LNCaP clone FGC (cell line): ENCODE data around the gene CERS2.

Experiments
- DNase-seq: peaks from one replicate; pipeline ENCODE4 v3.0.0-alpha.2; 2011; ENCODE audit warnings: low read depth
- H3K4me3 ChIP-seq: 2 replicates; pipeline ENCODE4 v1.5.1; 2011; ENCODE audit warnings: mild to moderate bottlenecking, low read depth, low read length, control low read depth
- TF ChIP-seq, protein P1 (sequence below): IDR thresholded peaks from 2 replicates; pipeline ENCODE4 v1.5.1; 2012; ENCODE audit warnings: mild to moderate bottlenecking; ENCODE audit not compliant: control insufficient read depth, insufficient read depth; ENCODE audit errors: extremely low read depth

CERS2 gene

DNA sequence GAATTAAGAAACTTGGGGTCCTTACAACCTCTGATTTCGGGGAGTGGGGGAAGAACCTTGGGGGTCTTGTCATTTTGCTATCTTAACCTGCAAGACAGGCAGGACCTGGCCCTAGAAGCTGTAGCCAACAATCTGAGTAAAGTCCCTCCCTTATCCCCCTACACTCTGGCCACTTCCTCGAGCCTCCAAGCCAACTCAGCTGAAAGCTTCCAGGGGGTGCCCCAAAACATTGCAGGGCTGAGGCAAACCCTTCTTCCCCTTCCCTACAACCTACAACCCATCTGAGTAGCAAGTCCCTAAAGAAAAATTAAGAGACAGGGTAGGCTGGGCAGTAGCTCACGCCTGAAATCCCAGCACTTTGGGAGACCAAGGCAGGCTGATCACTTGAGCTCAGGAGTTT lies 5.0 kb downstream of the CERS2 start:
- no peak for DNase-seq
- TF ChIP-seq, protein P1, sequence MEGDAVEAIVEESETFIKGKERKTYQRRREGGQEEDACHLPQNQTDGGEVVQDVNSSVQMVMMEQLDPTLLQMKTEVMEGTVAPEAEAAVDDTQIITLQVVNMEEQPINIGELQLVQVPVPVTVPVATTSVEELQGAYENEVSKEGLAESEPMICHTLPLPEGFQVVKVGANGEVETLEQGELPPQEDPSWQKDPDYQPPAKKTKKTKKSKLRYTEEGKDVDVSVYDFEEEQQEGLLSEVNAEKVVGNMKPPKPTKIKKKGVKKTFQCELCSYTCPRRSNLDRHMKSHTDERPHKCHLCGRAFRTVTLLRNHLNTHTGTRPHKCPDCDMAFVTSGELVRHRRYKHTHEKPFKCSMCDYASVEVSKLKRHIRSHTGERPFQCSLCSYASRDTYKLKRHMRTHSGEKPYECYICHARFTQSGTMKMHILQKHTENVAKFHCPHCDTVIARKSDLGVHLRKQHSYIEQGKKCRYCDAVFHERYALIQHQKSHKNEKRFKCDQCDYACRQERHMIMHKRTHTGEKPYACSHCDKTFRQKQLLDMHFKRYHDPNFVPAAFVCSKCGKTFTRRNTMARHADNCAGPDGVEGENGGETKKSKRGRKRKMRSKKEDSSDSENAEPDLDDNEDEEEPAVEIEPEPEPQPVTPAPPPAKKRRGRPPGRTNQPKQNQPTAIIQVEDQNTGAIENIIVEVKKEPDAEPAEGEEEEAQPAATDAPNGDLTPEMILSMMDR: no peak
- no peak overlapping the region for H3K4me3 ChIP-seq

DNA sequence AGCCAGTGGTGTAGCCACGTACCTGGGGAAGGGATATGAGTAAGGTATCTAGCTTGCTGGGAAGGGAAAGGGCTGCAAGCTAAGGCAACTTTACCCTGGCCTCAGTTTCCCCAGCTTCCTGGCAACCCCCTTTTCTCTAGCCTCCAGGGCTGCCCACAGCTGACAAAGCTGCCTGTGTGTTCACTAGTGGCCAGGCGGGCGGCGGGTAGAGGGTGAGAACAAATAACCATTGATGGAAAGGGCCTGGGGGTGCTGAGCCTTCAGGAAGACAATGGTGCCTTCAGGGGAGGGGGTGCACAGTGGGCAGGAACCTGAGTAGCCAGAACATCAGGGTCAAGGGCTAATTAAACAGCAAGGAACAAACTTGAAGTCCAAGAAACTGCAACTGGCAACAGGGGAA lies 6.1 kb downstream of the CERS2 start:
- no peak overlapping the region for H3K4me3 ChIP-seq
- TF ChIP-seq, protein P1: no peak
- no peak for DNase-seq

DNA sequence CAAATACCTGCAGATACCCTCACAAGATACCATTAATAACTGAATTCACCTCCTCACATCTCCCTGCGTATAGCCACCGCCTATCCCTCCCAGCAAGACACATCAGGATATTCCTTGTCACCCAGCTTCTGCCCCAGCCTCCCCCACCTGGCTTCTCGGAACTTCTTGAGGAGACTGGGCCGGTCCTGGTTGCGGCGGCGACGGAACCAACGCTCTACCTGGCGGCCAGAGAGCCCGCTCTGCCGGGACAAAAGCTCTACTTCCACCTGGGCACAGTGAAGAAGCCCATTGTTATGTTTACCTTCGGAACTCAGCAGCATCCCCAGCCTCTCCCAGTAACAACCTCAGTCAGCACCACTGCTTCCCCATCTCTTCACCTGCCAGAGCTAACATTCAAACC lies 6.7 kb downstream of the CERS2 start:
- H3K4me3 ChIP-seq: no peak overlapping the region
- DNase-seq: no peak
- TF ChIP-seq, protein P1: no peak

DNA sequence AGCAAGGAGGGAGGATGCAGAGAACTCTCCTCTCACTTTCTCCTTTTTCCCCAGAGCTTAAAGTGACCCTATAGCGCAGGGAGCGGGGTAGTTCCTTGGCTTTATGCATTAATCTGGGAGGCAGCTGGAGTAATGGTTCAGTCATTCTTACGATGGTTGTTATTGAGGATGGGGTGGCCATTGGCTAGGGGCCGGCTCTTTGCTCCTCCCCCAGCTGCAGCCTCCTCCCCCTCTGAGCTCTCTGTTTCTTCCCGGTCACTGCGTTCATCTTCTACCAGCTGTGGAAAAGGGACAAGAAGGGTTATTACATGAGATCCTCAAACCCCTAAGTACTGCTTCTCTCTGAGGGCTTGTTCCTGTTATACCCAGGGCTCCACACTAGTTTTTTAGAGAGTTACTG lies 8.6 kb downstream of the CERS2 start:
- TF ChIP-seq, protein P1: no peak
- no peak for DNase-seq
- H3K4me3 ChIP-seq: no peak overlapping the region

DNA sequence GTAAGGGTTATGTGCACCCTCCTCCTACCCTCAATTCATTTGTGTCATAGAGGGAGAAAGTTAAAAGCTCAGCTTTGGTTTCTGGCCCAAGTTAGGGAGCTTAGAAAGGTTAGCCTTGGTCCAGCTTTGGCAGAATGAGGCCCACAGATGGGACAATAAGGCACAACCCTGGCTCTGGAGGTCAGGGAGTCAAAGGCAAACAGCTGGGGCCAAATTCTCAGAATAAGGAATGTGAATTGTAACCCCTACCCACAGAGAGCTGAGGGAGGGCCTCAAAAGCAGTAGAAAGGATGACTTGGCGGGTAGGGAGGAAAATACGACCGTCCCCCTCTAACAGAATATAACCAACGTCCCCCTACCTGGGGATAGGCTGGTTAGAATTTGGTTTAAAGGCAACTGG lies 9.0 kb downstream of the CERS2 start:
- TF ChIP-seq, protein P1: no peak
- no peak for DNase-seq
- H3K4me3 ChIP-seq: no peak overlapping the region

DNA sequence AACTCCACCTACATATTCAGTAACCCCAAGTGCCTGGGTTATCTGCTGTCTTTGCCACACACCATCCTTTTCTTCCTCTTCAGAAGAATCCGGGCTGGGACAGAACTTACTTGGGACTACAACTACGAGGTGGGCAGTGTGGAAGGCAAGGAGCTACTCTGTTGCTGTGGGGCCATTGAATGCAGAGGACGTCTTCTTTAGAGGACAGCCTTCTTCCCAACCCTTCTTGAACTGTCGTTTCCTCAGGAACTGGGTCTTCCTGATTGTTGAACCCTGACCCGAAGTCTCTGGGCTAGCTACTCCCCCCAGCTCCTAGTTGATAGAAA lies 10.5 kb downstream of the CERS2 start:
- TF ChIP-seq, protein P1: no peak
- no peak for DNase-seq
- H3K4me3 ChIP-seq: no peak overlapping the region

DNA sequence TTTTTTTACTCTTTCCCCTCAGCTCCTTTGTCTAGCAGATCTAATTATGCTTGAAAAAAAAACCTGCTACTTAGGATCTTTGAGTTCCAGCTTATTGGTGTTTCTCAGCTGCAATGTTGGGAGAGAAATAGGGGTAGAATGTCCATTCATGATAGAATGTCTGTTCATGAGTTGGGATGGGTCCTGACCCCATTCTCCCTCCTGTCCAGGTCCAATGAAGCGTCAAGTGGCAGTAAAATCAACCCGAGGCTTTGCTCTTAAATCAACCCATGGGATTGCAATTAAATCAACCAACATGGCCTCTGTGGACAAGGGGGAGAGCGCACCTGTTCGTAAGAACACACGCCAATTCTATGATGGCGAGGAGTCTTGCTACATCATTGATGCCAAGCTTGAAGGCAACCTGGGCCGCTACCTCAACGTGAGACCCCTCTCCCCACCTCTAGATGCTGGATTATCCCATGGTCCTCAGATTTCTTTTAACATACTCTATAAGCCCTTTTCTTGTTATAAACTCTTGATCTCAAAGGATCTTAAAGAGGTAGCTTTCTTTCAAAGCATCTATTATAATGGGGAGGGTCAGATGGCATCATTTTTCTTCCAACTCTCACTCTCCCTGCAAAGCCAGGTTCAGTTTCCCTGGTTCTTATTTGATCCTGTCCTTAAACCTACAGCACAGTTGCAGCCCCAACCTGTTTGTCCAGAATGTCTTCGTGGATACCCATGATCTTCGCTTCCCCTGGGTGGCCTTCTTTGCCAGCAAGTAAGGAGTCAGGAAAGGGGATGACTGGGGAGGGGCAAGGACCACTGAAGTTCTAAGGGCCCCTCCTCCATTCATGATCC lies 11.1 kb downstream of the CERS2 start:
- TF ChIP-seq, protein P1: no peak
- no peak overlapping the region for H3K4me3 ChIP-seq
- DNase-seq: no peak
